Occipital lobe (tissue), 3 donors: ENCODE results near the gene SLC9A5. TPM values are rescaled to one million over a fixed set of nuclear protein-coding genes. Genes with fewer than 3 reads are reported as not detected.
A peak's percentile ranks its signal among the peaks of the same experiment; 100 is the strongest.

Source experiments
- DNase-seq: peaks from one replicate; lab custom pipeline; 2025; lab: John Stamatoyannopoulos, UW
- small RNA-seq: library from RNA; depleted of rRNA; stranded (forward); fragments of <200 nt; gene quantifications from one replicate; pipeline ENCODE3, GENCODE V24; 2014
- total RNA-seq: library from RNA; depleted of rRNA; stranded (reverse); fragments of >200 nt; gene quantifications from one replicate; pipeline ENCODE4 v1.2.3, GENCODE V29; 2014

Gene SLC9A5
- total RNA-seq, 1 donor from 2014 or later: 1.2 TPM

DNA sequence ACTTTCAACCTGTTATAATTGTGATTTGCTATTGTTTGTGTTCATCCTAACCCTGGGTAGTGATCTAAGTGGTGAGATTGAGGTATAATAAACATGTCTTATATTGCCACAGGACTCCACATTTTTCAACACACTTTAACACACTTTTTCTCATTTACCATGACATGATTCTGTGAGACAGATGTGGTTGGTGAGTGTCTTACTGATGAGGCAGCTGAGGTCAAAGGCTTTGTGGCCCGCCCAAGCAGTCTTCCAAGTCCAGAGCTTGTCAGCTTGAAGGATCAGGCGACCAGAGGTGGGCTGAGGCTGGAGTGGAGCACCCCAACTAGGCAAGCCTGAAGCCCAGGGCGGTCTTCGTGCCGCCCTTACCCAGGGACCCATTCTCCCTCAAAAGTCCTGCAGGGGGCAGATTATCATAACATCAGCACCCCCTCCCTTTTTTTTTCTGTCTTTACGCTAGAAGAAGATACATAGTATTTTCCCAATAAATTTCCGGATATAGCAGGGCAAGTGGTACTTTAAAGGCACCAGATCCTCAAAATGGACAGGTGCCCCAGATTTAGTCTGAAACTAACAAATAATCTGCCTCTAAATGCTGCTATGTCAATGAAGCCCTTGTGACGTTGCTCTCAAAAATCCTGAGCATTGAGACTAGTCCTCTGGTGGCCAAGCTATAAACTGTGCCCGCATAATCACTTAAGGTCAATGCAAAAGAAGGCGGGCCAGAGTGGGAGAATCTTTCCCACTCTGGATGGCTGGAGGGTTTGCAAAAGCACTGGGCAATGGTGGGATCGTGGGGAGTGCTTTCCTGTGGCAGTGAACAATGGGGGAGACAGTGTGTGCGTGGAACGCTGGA is 56.7 kb downstream of the SLC9A5 start:
- no peak for DNase-seq

- no peak for DNase-seq
These were observed 61.8 kb downstream of the SLC9A5 start for GRCh38 chr16:67310561-67310960.

DNA sequence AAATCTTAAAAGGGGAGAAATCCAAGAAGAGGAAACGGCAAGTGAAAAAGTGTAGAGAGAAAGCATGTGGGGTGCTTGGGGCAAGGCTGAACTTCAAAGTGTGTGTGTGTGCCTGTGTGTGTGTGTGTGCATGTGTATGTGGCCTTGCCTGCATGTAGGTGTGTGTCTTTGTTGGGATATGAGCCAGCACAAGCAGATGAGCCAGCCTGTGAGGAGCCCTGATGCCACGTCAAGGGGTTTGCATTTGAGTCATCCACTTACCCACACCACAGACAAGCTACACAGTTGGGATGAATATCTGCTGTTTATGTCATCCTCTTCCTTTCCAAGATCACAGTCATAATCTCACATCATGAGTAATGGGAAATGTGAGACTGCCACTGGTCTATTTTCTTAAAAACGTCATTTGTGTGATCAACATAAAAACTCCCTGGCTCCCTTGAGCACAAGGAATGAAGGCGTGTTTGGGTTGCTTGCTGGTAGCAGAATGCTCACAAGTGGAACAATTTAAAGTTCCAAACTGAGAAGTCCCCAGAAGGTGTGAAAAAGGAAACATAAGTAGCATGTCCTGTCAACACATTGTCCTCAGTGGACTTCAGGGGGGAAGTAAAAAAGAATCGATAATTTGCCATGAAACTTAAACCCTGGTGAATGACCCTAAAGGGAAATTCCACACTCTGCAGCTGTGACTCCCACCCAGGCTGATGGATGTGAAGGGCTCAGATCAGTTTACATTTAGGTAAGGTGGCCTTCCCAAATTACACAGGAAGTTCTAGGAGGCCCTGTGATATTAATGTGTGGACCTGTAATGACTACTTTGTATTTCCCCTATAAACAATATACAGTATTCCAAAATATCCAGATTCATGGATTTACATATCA is 63.1 kb downstream of the SLC9A5 start:
- DNase-seq: peak; percentile 31

DNA sequence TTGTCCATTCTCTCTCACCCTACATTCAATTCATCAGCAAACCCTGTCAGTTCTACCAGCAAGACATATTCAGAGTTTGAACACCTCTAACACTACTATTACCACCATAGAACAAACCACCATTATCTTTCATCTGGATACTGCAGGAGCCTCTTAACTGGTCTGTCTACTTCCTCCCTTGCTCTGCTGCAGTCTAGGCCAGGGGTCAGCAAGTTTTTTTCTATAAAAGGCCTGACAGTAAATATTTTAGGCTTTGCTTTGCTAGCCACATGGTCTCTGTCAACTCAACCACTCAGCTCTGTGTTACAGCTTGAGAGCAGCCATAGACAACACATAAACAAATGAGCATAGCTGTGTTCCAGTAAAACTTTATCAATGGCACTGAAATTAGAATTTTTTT is 63.9 kb downstream of the SLC9A5 start:
- no peak for DNase-seq

GRCh38 chr16:67317853-67318252 is 69.1 kb downstream of the SLC9A5 start:
- no peak for DNase-seq

Small RNA genes lying within 50 kb of the gene (small RNA-seq; reads per million reads assigned to genes)
- gene MIR328: 6.7 reads per million, percentile 91 among the genes with 10 or more reads in this experiment

Other genes with a start within 250 kb of the SLC9A5 start
- gene CBFB, start 219.8 kb upstream of the SLC9A5 start, total RNA-seq: 65.4 TPM
- gene PHAF1, start 139.0 kb upstream of the SLC9A5 start, total RNA-seq: 19.8 TPM
- gene B3GNT9, start 98.0 kb upstream of the SLC9A5 start, total RNA-seq: 1.2 TPM
- gene TRADD, start 89.1 kb upstream of the SLC9A5 start, total RNA-seq: 1.2 TPM
- gene FBXL8, start 89.0 kb upstream of the SLC9A5 start, total RNA-seq: 2.0 TPM
- gene HSF4, start 84.2 kb upstream of the SLC9A5 start, total RNA-seq: 5.1 TPM
- gene NOL3, start 78.4 kb upstream of the SLC9A5 start, total RNA-seq: 4.1 TPM
- 49.1 TPM for gene MATCAP1, start 65.0 kb upstream of the SLC9A5 start, total RNA-seq
- 0.47 TPM for gene EXOC3L1, start 58.8 kb upstream of the SLC9A5 start, total RNA-seq
- gene E2F4, start 56.8 kb upstream of the SLC9A5 start, total RNA-seq: 17.8 TPM
- 0.16 TPM for gene ELMO3, start 49.8 kb upstream of the SLC9A5 start, total RNA-seq
- gene TMEM208, start 21.8 kb upstream of the SLC9A5 start, total RNA-seq: 14.7 TPM
- gene FHOD1, start 1.5 kb upstream of the SLC9A5 start, total RNA-seq: 2.5 TPM
- gene PLEKHG4, start 30.6 kb downstream of the SLC9A5 start, total RNA-seq: 2.3 TPM
- gene KCTD19, start 77.8 kb downstream of the SLC9A5 start, total RNA-seq: 0.31 TPM
- gene LRRC36, start 77.8 kb downstream of the SLC9A5 start, total RNA-seq: 1.4 TPM
- gene TPPP3, start 144.5 kb downstream of the SLC9A5 start, total RNA-seq: 2.3 TPM
- 2.3 TPM for gene ZDHHC1, start 167.5 kb downstream of the SLC9A5 start, total RNA-seq
- gene HSD11B2, start 182.1 kb downstream of the SLC9A5 start, total RNA-seq: not detected
- 63.0 TPM for gene ATP6V0D1, start 232.2 kb downstream of the SLC9A5 start, total RNA-seq
- gene AGRP, start 234.6 kb downstream of the SLC9A5 start, total RNA-seq: not detected